Measurements from ENCODE around the gene HSD17B14. TPM values are rescaled to one million over a fixed set of nuclear protein-coding genes. Genes with fewer than 3 reads are reported as not detected.

Gene HSD17B14
- total RNA-seq, 4 donors from 2014 or later = 1.6 to 6.6 (median 5.4) TPM

- TF ChIP-seq CTCF (IDR thresholded peaks at IDR 0.05) = no peak
- TF ChIP-seq POLR2A (IDR thresholded peaks at IDR 0.05) = no peak
- intact Hi-C loops (cut with DNase I; ENCODE audit: low total_unique reads) = no loop called here
- peak; percentile 80 to 98 for DNase-seq (ENCODE audit: low spot score in 2 of 2)
- H3K4me3 ChIP-seq (ENCODE audit: low read depth, poor library complexity, severe bottlenecking) = no peak overlapping the region
- 9 to 18% methylated on average over 26 to 33 of the region's 39 CpGs for WGBS, 2 donors
Measured at GRCh38 chr19:48812094-48812929, 24.0 kb downstream of the HSD17B14 start.

GRCh38 chr19:48810151-48810550 lies 26.1 kb downstream of the HSD17B14 start:
- intact Hi-C loops (cut with DNase I; ENCODE audit: low total_unique reads) = no loop called here
- TF ChIP-seq CTCF (IDR thresholded peaks at IDR 0.05) (no peak), POLR2A (IDR thresholded peaks at IDR 0.05) (no peak)
- DNase-seq (ENCODE audit: low spot score in 2 of 2) = no peak
- H3K4me3 ChIP-seq (ENCODE audit: low read depth, poor library complexity, severe bottlenecking) = no peak overlapping the region
- 10 to 13% methylated on average over 7 of the region's 7 CpGs for WGBS, 2 donors

- intact Hi-C loops (cut with DNase I; ENCODE audit: low total_unique reads) = no loop called here
- TF ChIP-seq POLR2A (IDR thresholded peaks at IDR 0.05) (no peak), CTCF (IDR thresholded peaks at IDR 0.05) (no peak)
- no peak overlapping the region for H3K4me3 ChIP-seq (ENCODE audit: low read depth, poor library complexity, severe bottlenecking)
- DNase-seq (ENCODE audit: low spot score in 2 of 2) = no peak
- 74 to 84% methylated on average over 11 to 13 of the region's 13 CpGs for WGBS, 2 donors
Measured at GRCh38 chr19:48807590-48808308, 28.5 kb downstream of the HSD17B14 start.

GRCh38 chr19:48806818-48807589 lies 29.3 kb downstream of the HSD17B14 start:
- H3K4me3 ChIP-seq (ENCODE audit: low read depth, poor library complexity, severe bottlenecking) = no peak overlapping the region
- WGBS, 2 donors = 83 to 85% methylated on average over 17 of the region's 17 CpGs
- TF ChIP-seq POLR2A (IDR thresholded peaks at IDR 0.05) (no peak), CTCF (IDR thresholded peaks at IDR 0.05) (no peak)
- no peak for DNase-seq (ENCODE audit: low spot score in 2 of 2)
- intact Hi-C loops (cut with DNase I; ENCODE audit: low total_unique reads) = no loop called here

- intact Hi-C loops (cut with DNase I; ENCODE audit: low total_unique reads) = no loop called here
- TF ChIP-seq CTCF (IDR thresholded peaks at IDR 0.05) (no peak), POLR2A (IDR thresholded peaks at IDR 0.05) (no peak)
- WGBS, 2 donors = 83 to 90% methylated on average over 5 of the region's 5 CpGs
Measured at GRCh38 chr19:48806518-48806817, 29.8 kb downstream of the HSD17B14 start.

More at GRCh38 chr19:48806518-48806817, 29.8 kb downstream of the HSD17B14 start:
- no peak for DNase-seq (ENCODE audit: low spot score in 2 of 2)
- H3K4me3 ChIP-seq (ENCODE audit: low read depth, poor library complexity, severe bottlenecking) = no peak overlapping the region
